Stimulated activated CD8-positive, alpha-beta memory T cell treated with anti-CD3 and anti-CD28 coated beads, Interleukin-15, amount 100 ng/mL, for 4 hours (primary cell): ENCODE measurements around the gene GNAL.
"Not testable (repeated sequence)": the region's sequence is repeated elsewhere in the genome, so short reads cannot be mapped to it uniquely, and the experiment has no call there.

Experiments
- DNase-seq, 2 donors: peaks; one replicate each; pipeline ENCODE4 v3.0.0-alpha.2; 2020; ENCODE audit warnings: low read depth in 2 of 2

Gene GNAL

GRCh38 chr18:11906926-11907874 is 218.1 kb downstream of the GNAL start:
- DNase-seq = no peak

GRCh38 chr18:11908182-11909060 is 219.4 kb downstream of the GNAL start, which contains the start of gene MPPE1:
Gene MPPE1, minus strand, starts transcription at chr18:11908317. Its CDS starts 11,053 bp downstream, at chr18:11897264.
- DNase-seq = peak; percentile 61 to 72

- DNase-seq = no peak
Observed at GRCh38 chr18:11909061-11909455, 220.0 kb downstream of the GNAL start.

GRCh38 chr18:11909591-11910026 is 220.5 kb downstream of the GNAL start:
- DNase-seq = no peak

GRCh38 chr18:11916880-11917279 is 227.8 kb downstream of the GNAL start:
- DNase-seq = not testable (repeated sequence)

GRCh38 chr18:11919522-11919921 is 230.5 kb downstream of the GNAL start:
- DNase-seq = not testable (repeated sequence)

- no peak for DNase-seq
Observed at GRCh38 chr18:11923450-11923849, 234.4 kb downstream of the GNAL start.

GRCh38 chr18:11925800-11926481 is 236.9 kb downstream of the GNAL start:
- no peak for DNase-seq

GRCh38 chr18:11927497-11927896 is 238.4 kb downstream of the GNAL start:
- DNase-seq = no peak

- DNase-seq = no peak
Observed at GRCh38 chr18:11932393-11932792, 243.3 kb downstream of the GNAL start.
